Gastroesophageal sphincter (tissue), 4 donors: ENCODE data around the gene VSTM4. TPM values are rescaled to one million over a fixed set of nuclear protein-coding genes. Genes with fewer than 3 reads are reported as not detected.

ENCODE experiments used
- ATAC-seq: fragments of 150-250 bp; one replicate; pipeline ENCODE4 v1.9.1; 2016; ENCODE audit warnings: mild to moderate bottlenecking, moderate library complexity
- H3K27ac ChIP-seq, 4 donors: fragments of 200-600 bp; sonication (generic) in 3 of 4; 1 replicate in 3 of 4; 2 replicates in 1 of 4; pipeline ENCODE4 v1.5.1; 2016 to 2019
- H3K27me3 ChIP-seq: fragments of 200-600 bp; sonication (generic); one replicate; pipeline ENCODE4 v1.5.1; 2019
- H3K36me3 ChIP-seq, 2 donors: fragments of 200-600 bp; sonication (generic); one replicate each; pipeline ENCODE4 v1.5.1; 2019; ENCODE audit warnings: control low read depth in 1 of 2
- H3K4me1 ChIP-seq, 3 donors: fragments of 200-600 bp; sonication (generic); 1 replicate in 2 of 3; 2 replicates in 1 of 3; pipeline ENCODE4 v1.5.1; 2016 to 2019; ENCODE audit warnings: control low read depth in 2 of 3
- H3K4me3 ChIP-seq, 2 donors: fragments of 200-600 bp; sonication (generic); one replicate each; pipeline ENCODE4 v1.5.1; 2019; ENCODE audit warnings: mild to moderate bottlenecking in 1 of 2, moderate library complexity in 1 of 2
- H3K9me3 ChIP-seq, 3 donors: fragments of 200-600 bp; sonication (generic); one replicate each; pipeline ENCODE4 v1.5.1; 2017 to 2019; ENCODE audit warnings: control low read depth in 2 of 3
- EP300 ChIP-seq: sonication (generic); formaldehyde crosslinking; IDR thresholded peaks from one replicate; pipeline ENCODE4 v1.6.1; 2017; ENCODE audit warnings: antibody characterized with exemption, mild to moderate bottlenecking
- POLR2A ChIP-seq, 2 donors: fragments of 450-650 bp; IDR thresholded peaks; one replicate each; pipeline ENCODE4 v1.6.1; 2017; ENCODE audit warnings: antibody characterized with exemption in 2 of 2, mild to moderate bottlenecking in 2 of 2, moderate library complexity in 1 of 2
- POLR2AphosphoS5 ChIP-seq: sonication (generic); formaldehyde crosslinking; IDR thresholded peaks from one replicate; pipeline ENCODE4 v1.6.1; 2017; ENCODE audit warnings: antibody characterized with exemption
- WGBS, 2 donors: methylation state at CpG; one replicate each; pipeline ENCODE4 v1.1.5; 2018; ENCODE audit warnings: low coverage in 1 of 2; 5-methylcytosine and 5-hydroxymethylcytosine counted together
- total RNA-seq, 4 donors: library from RNA; depleted of rRNA; stranded (reverse); fragments of >200 nt; gene quantifications; one replicate each; pipeline ENCODE4 v1.1.0, GENCODE V29; 2016
- TF ChIP-seq, protein P1 (sequence below), 4 experiments: fragments of 200-600 bp in 2 of 4; fragments of 450-650 bp in 2 of 4; sonication (generic) in 1 of 4; IDR thresholded peaks; one replicate each; pipeline ENCODE4 v1.5.1; 2017 to 2019; ENCODE audit warnings: antibody characterized with exemption in 4 of 4, mild to moderate bottlenecking in 2 of 4, moderate library complexity in 2 of 4

Gene VSTM4
- total RNA-seq, 4 donors from 2014 or later, result 11.4 to 25.1 (median 21.9) TPM

DNA sequence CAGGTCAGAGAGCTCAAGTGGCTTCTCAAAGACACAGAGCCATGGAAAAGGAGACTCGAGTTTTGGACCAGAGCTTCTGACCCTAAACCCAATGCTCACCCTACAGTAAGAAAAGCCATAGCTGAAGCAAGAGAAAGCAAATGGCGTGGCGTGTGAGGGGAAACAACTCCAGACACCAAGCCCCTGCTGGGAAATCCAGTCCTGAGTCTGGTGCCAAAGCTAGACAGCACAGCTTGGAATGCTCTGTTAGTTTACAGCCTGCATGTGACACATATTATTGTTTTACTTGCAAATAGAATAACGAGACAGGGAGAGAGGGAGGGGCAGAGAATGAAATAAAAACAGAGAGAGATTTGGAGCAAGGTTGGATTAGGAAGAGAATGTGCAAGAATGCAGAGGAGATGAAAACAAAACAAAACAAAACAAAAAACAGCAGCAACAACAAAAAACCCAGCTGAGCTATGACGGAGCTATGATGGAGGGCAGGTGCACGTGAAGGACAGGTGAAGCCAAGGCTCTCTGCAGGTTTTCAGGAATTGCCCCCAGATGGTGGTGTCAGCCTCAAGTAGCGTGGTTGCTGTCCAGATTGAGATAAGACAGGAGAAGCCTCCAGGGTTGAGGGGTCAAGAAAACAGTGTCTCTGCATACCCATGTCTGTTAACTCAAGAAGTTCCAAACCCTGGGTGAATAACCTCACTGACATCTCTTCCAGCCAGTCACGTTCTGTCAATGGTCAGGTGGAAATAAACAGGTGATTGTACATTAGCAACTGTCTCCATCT lies 105.9 kb downstream of the VSTM4 start:
- no peak for ATAC-seq
- Histone ChIP-seq H3K27ac (no peak overlapping the region), H3K4me1 (peaks cover 0 to 5% (median 0%) of the 10 kb centered on the region in 3 donors), H3K27me3 (no peaks in the 10 kb centered on the region), H3K36me3 (no peaks in the 10 kb centered on the region), H3K9me3 (no peaks in the 10 kb centered on the region), H3K4me3 (no peak overlapping the region)
- WGBS, 2 donors, result 32 to 46% methylated on average over 2 to 6 of the region's 8 CpGs
- TF ChIP-seq, protein P1, sequence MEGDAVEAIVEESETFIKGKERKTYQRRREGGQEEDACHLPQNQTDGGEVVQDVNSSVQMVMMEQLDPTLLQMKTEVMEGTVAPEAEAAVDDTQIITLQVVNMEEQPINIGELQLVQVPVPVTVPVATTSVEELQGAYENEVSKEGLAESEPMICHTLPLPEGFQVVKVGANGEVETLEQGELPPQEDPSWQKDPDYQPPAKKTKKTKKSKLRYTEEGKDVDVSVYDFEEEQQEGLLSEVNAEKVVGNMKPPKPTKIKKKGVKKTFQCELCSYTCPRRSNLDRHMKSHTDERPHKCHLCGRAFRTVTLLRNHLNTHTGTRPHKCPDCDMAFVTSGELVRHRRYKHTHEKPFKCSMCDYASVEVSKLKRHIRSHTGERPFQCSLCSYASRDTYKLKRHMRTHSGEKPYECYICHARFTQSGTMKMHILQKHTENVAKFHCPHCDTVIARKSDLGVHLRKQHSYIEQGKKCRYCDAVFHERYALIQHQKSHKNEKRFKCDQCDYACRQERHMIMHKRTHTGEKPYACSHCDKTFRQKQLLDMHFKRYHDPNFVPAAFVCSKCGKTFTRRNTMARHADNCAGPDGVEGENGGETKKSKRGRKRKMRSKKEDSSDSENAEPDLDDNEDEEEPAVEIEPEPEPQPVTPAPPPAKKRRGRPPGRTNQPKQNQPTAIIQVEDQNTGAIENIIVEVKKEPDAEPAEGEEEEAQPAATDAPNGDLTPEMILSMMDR (IDR thresholded peaks at IDR 0.05), result no peak
- TF ChIP-seq EP300, result no peak
- TF ChIP-seq POLR2AphosphoS5, result no peak
- TF ChIP-seq POLR2A (IDR thresholded peaks at IDR 0.05), result no peak

DNA sequence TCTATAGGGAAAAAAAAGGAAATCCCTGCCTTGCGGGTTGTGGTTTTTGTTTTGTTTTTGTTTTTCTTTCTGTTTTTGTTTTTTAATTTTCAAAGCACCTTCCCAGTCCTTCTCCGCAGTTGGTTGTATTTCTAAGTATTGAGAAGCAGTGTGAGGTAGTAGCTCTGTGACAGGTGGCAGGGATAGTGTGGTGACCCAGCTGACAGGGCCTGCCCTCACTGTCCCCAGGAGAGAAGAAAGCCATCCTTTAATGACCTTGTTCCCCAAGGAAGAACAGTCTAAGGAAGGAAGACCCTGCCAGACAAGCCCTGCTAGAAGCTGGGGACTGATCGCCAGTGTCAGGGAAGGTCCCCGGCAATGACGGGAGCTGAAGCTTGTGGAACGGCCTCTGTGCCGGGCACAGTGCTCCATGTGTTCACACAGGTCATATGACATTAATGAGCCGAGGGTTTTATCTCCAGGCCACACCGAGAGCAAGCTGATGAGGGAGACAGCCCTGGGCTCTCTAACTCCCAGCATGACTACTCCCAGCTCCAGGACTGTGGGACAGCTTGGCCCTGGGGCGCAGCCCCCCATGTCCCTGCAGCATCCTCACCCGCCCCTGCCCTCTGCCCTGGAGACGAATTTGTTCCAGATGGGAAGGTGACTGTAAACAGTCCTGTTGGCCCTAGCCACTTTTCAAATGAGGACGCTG lies 106.7 kb downstream of the VSTM4 start:
- H3K4me3 ChIP-seq, result no peak overlapping the region
- H3K27me3 ChIP-seq, result no peaks in the 10 kb centered on the region
- H3K9me3 ChIP-seq, result no peaks in the 10 kb centered on the region
- whole genome bisulfite sequencing, 2 donors, result 73 to 94% methylated on average over 2 to 3 of the region's 13 CpGs
- H3K36me3 ChIP-seq, result no peaks in the 10 kb centered on the region
- no peak for TF ChIP-seq POLR2A (IDR thresholded peaks at IDR 0.05)
- no peak for TF ChIP-seq EP300
- TF ChIP-seq, protein P1 (IDR thresholded peaks at IDR 0.05), result no peak
- no peak for TF ChIP-seq POLR2AphosphoS5
- ATAC-seq, result no peak
- no peak overlapping the region for H3K27ac ChIP-seq
- peaks cover 0 to 5% (median 0%) of the 10 kb centered on the region in 3 donors for H3K4me1 ChIP-seq

DNA sequence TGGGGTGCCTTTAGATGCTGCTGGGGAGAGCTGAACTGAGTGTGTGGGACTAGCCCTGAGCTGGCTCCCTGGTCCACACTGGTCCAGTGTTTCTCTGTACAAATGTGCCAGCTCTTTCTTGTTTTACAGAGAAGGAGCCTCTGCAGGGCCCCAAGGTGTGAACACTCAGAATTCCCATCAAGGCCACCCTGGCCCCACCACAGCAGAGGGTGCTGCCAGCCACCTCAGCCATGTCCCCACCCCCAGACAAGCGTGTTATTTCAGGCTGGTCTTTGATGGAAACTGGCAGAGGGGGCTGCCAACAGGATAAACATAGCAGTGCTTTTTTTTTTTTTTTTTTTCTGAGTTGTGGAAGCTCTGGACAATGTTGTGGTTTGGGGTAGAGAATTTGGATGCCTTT lies 107.2 kb downstream of the VSTM4 start:
- no peak for ATAC-seq
- WGBS, 2 donors, result 9% methylated on average over 1 of the region's 1 CpG; no CpG with 5 or more reads in 1 of the 2 donors
- no peaks in the 10 kb centered on the region for H3K36me3 ChIP-seq
- H3K27me3 ChIP-seq, result no peaks in the 10 kb centered on the region
- no peaks in the 10 kb centered on the region for H3K9me3 ChIP-seq
- no peak overlapping the region for H3K4me3 ChIP-seq
- peaks cover 0 to 5% (median 0%) of the 10 kb centered on the region in 3 donors for H3K4me1 ChIP-seq
- H3K27ac ChIP-seq, result no peak overlapping the region
- TF ChIP-seq EP300, result no peak
- no peak for TF ChIP-seq POLR2AphosphoS5
- no peak for TF ChIP-seq POLR2A (IDR thresholded peaks at IDR 0.05)
- TF ChIP-seq, protein P1 (IDR thresholded peaks at IDR 0.05), result no peak

DNA sequence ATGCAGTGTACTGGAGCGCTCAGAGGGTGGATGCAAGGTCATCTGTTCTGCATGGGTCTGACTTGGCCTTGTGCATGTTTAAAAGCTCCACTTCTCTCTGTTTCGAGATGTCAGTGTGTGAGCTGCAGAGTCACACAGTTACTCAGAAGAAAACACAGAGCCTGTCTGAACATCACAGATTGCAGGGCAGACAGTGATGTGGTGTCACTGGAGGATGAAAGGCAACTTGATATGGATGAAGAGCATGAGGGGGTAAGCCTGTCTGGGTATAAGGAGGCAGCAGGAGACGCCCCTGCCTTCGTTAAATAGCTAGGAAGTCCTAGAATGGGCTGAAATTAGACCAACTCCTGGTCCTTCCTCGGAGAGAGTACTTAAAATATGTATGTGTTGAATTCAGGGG lies 108.2 kb downstream of the VSTM4 start:
- H3K4me3 ChIP-seq, result no peak overlapping the region
- no peak overlapping the region for H3K27ac ChIP-seq
- no peaks in the 10 kb centered on the region for H3K9me3 ChIP-seq
- WGBS, 2 donors, result 54 to 68% methylated on average over 4 to 5 of the region's 5 CpGs
- TF ChIP-seq, protein P1 (IDR thresholded peaks at IDR 0.05), result no peak
- no peak for TF ChIP-seq POLR2A (IDR thresholded peaks at IDR 0.05)
- no peak for TF ChIP-seq EP300
- no peak for TF ChIP-seq POLR2AphosphoS5
- ATAC-seq, result no peak
- no peaks in the 10 kb centered on the region for H3K36me3 ChIP-seq
- H3K4me1 ChIP-seq, result peaks cover 0 to 5% (median 2%) of the 10 kb centered on the region in 3 donors
- no peaks in the 10 kb centered on the region for H3K27me3 ChIP-seq
